Cardiac muscle cell (in vitro differentiated cells and primary cell): ENCODE measurements around the gene NOS3. TPM values are rescaled to one million over a fixed set of nuclear protein-coding genes. Genes with fewer than 3 reads are reported as not detected.

ENCODE experiments used
- DNase-seq, 2 donors: peaks; one replicate each; pipeline versions ENCODE4 v3.0.0 to v3.0.0-alpha.2; 2010 to 2017; ENCODE audit warnings: low read depth in 1 of 2, low spot score in 1 of 2
- H3K27ac ChIP-seq: fragments of 200-600 bp; sonication (generic); 2 replicates; pipeline ENCODE4 v1.5.1; 2016
- H3K27me3 ChIP-seq: fragments of 200-600 bp; sonication (generic); 2 replicates; pipeline ENCODE4 v1.6.0; 2016; ENCODE audit warnings: control low read depth
- H3K36me3 ChIP-seq: fragments of 200-600 bp; sonication (generic); 2 replicates; pipeline ENCODE4 v1.5.1; 2016; ENCODE audit warnings: control low read depth
- H3K4me1 ChIP-seq: fragments of 200-600 bp; sonication (generic); 2 replicates; pipeline ENCODE4 v1.8.1; 2017; ENCODE audit warnings: low read depth, mild to moderate bottlenecking, mixed run types
- H3K4me3 ChIP-seq: fragments of 200-600 bp; sonication (generic); 2 replicates; pipeline ENCODE4 v1.5.1; 2016; ENCODE audit warnings: mild to moderate bottlenecking
- H3K9me3 ChIP-seq: fragments of 200-600 bp; sonication (generic); 2 replicates; pipeline ENCODE4 v1.5.1; 2017; ENCODE audit warnings: low read depth, mild to moderate bottlenecking, control low read depth
- polyA plus RNA-seq: library from polyadenylated mRNA; unstranded; fragments of >200 nt; fragmentation: Nextera tagmentation; extraction: Ambion mirVana; gene quantifications from 2 replicates; pipeline ENCODE4 v1.2.1, GENCODE V29; 2016
- total RNA-seq: library from RNA; depleted of rRNA; stranded (reverse); fragments of >200 nt; gene quantifications from 2 replicates; pipeline ENCODE4 v1.2.3, GENCODE V29; 2016
- TF ChIP-seq, protein P1 (sequence below): IDR thresholded peaks from 2 replicates; pipeline ENCODE4 v1.5.1; 2012; ENCODE audit warnings: low read depth, mild to moderate bottlenecking, low read length

Gene NOS3
- total and polyA plus RNA-seq, 2 experiments from 2014 or later: 13.1 to 20.3 TPM

GRCh38 chr7:151028948-151029501, 38.2 kb downstream of the NOS3 start:
- H3K27ac ChIP-seq: peak overlapping the region; percentile 73
- H3K4me1 ChIP-seq: peaks cover 12% of the 10 kb centered on the region
- no peaks in the 10 kb centered on the region for H3K9me3 ChIP-seq
- no peaks in the 10 kb centered on the region for H3K36me3 ChIP-seq
- peak overlapping the region; percentile 95 for H3K4me3 ChIP-seq
- H3K27me3 ChIP-seq: no peaks in the 10 kb centered on the region
- DNase-seq: no peak
- TF ChIP-seq, protein P1, sequence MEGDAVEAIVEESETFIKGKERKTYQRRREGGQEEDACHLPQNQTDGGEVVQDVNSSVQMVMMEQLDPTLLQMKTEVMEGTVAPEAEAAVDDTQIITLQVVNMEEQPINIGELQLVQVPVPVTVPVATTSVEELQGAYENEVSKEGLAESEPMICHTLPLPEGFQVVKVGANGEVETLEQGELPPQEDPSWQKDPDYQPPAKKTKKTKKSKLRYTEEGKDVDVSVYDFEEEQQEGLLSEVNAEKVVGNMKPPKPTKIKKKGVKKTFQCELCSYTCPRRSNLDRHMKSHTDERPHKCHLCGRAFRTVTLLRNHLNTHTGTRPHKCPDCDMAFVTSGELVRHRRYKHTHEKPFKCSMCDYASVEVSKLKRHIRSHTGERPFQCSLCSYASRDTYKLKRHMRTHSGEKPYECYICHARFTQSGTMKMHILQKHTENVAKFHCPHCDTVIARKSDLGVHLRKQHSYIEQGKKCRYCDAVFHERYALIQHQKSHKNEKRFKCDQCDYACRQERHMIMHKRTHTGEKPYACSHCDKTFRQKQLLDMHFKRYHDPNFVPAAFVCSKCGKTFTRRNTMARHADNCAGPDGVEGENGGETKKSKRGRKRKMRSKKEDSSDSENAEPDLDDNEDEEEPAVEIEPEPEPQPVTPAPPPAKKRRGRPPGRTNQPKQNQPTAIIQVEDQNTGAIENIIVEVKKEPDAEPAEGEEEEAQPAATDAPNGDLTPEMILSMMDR: no peak

DNA sequence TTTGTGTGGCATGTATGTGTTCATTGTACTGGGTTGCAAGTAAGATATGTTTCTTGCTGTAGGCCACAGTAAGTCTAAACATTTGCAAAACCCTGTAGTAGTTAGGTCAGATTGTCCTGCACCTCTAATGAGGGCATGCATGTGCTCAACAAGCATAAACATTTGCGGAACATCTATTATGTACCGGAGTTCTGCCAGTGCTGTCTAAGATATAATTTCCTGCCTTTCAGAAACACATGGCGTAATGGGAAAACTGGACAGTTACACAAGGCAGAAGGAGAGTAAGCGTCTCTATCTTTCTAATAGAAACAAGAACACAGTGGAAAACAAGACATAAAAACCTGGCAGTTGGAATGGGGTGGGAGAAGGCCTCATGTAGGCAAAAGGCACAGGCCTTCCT, 40.2 kb downstream of the NOS3 start:
- H3K36me3 ChIP-seq: no peaks in the 10 kb centered on the region
- no peak overlapping the region for H3K27ac ChIP-seq
- H3K4me3 ChIP-seq: no peak overlapping the region
- no peak for DNase-seq
- no peaks in the 10 kb centered on the region for H3K9me3 ChIP-seq
- H3K27me3 ChIP-seq: no peaks in the 10 kb centered on the region
- TF ChIP-seq, protein P1: no peak
- peaks cover 12% of the 10 kb centered on the region for H3K4me1 ChIP-seq

DNA sequence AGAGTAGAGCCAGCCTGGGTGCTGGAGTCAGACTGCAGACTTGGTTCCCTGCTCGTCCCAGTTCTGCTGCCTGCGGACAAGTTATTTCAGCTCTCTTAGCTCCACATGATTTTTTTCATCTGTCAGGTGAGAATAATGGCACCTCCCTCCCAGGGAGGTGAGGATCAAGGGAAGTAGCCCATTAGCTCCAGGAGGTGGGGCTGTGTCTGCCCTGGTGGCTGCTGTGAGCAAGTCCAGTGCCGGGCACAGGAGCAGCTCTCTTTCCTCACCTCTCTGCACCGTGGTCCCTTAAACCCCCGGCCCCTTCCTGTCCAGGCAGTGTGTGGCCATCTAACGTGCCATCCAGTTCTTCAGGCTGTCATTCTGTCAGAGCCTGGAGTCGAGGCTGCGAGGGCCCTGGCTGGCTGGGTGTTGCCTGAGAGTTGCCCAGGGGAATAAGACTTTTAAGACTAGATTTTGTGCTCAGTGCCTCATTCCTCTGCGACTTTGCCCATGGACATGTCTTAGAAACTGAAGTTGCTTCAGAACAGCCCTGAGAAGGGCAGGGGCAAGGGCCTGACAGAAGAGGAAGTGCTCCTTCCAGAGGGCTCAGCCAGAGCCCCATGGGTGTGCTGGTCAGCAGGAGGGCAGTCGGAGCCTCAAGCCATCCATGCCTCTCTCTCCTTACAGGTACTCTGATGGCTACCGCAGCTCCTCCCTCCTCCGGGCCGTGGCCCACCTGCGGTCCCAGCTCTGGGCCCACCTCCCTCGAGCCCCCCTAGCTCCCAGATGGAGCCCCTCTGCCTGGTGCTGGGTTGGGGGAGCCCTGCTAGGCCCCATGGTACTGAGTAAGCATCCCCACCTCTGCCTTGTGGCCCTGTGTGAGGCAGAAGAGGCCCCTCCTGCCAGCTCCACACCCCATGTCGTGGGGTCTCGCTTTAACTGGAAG, 42.4 kb downstream of the NOS3 start:
- Histone ChIP-seq H3K27ac (no peak overlapping the region), H3K4me3 (no peak overlapping the region), H3K27me3 (no peaks in the 10 kb centered on the region), H3K4me1 (peaks cover 4% of the 10 kb centered on the region), H3K9me3 (no peaks in the 10 kb centered on the region), H3K36me3 (peaks cover 3% of the 10 kb centered on the region)
- DNase-seq: no peak
- TF ChIP-seq, protein P1: no peak

GRCh38 chr7:151033864-151034249, 43.0 kb downstream of the NOS3 start:
- Histone ChIP-seq H3K4me1 (peaks cover 7% of the 10 kb centered on the region), H3K27ac (no peak overlapping the region), H3K27me3 (no peaks in the 10 kb centered on the region), H3K9me3 (no peaks in the 10 kb centered on the region), H3K4me3 (no peak overlapping the region), H3K36me3 (peaks cover 3% of the 10 kb centered on the region)
- DNase-seq: no peak
- TF ChIP-seq, protein P1: no peak

- Histone ChIP-seq H3K27me3 (no peaks in the 10 kb centered on the region), H3K4me1 (peaks cover 9% of the 10 kb centered on the region), H3K27ac (no peak overlapping the region), H3K4me3 (no peak overlapping the region), H3K9me3 (no peaks in the 10 kb centered on the region), H3K36me3 (peaks cover 3% of the 10 kb centered on the region)
- DNase-seq: no peak
- TF ChIP-seq, protein P1: no peak
Measured at GRCh38 chr7:151034312-151035025, 43.7 kb downstream of the NOS3 start.
